ENCODE results near the gene OR51G2. TPM values are rescaled to one million over a fixed set of nuclear protein-coding genes. Genes with fewer than 3 reads are reported as not detected.
"Not testable (repeated sequence)": the region's sequence is repeated elsewhere in the genome, so short reads cannot be mapped to it uniquely, and the experiment has no call there.

Gene OR51G2, protein sequence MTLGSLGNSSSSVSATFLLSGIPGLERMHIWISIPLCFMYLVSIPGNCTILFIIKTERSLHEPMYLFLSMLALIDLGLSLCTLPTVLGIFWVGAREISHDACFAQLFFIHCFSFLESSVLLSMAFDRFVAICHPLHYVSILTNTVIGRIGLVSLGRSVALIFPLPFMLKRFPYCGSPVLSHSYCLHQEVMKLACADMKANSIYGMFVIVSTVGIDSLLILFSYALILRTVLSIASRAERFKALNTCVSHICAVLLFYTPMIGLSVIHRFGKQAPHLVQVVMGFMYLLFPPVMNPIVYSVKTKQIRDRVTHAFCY
- total RNA-seq (not detected), total RNA-seq (0 reads per million in 2 donors)

DNA sequence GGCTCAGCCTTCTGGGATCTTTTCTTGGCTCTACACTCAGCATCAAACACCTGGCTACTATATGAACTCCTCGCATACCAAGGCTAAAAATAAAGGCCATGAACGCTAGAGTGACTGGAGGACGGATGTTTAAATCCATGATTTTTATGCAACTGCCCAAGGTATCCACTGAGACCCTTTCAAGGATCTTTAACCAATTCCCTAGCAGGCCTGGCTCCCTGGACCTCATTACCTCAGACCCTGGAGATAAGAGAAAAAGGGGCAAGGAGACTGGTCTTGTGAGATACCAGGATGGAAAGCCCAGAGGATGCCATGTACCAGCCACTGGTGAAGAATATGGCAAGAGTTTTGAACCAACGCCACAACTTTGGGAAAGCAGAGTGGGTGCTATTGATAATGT lies at the start of gene OR51G2:
Gene OR51G2 (minus strand): TSS at position 101 of the 400 bp plus-strand sequence. CDS start 3,687 bp downstream, outside the sequence.
- DNase-seq (no peak), ATAC-seq (no peak)
- H3K27ac Mint-ChIP-seq, result no peak within 1 kb of the TSS
- H3K27me3 Mint-ChIP-seq, result no peaks in the 10 kb centered on the region
- no peak within 1 kb of the TSS for H3K4me3 Mint-ChIP-seq
- no peaks in the 10 kb centered on the region for H3K4me1 Mint-ChIP-seq
- H3K36me3 Mint-ChIP-seq (ENCODE audit: low read depth), result no peaks in the 10 kb centered on the region
- H3K9me3 ChIP-seq (ENCODE audit: control insufficient read depth, low read length, poor library complexity, severe bottlenecking), result no peaks in the 10 kb centered on the region

DNA sequence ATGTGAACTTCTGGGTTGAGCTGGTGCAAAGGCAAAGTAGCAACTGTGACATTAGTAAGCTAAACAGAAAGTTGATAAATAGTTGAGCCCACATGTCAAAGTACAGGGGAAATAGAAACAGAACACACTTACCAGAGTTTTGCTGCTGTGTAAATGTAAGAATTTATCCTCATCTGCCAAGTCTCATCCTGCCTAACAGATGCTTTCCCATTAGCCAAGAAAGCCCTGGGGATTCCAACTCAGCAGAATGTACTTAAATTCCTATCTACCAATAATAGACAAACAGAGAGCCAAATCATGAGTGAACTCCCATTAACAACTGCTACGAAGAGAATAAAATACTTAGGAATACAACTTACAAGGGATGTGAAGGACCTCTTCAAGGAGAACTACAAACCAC lies 43.7 kb upstream of the OR51G2 start:
- DNase-seq (no peak), ATAC-seq (no peak)
- H3K36me3 Mint-ChIP-seq (ENCODE audit: low read depth), result no peaks in the 10 kb centered on the region
- H3K9me3 ChIP-seq (ENCODE audit: control insufficient read depth, low read length, poor library complexity, severe bottlenecking), result no peaks in the 10 kb centered on the region
- no peak overlapping the region for H3K4me3 Mint-ChIP-seq
- H3K27me3 Mint-ChIP-seq, result no peaks in the 10 kb centered on the region
- H3K27ac Mint-ChIP-seq, result no peak overlapping the region
- H3K4me1 Mint-ChIP-seq, result no peaks in the 10 kb centered on the region

DNA sequence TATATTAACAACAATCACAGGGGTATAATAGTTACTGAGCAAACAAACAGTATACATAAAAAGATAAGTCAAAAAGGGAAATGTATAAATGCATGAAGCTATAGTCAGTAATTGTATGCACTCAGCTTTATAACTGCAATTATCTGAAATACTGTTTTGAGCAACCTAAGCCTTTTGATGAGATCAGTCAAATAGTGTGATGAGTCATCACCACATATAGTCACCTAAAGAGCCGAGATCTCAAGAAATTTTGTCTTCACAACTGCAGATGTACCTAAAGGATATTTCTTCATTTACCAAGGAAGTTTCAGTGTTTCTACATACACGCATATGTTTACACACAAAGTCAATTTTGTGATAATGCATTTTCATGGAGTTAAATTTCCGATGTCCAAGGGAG lies 41.7 kb upstream of the OR51G2 start:
- Mint-ChIP-seq H3K27me3 (no peaks in the 10 kb centered on the region), H3K27ac (no peak overlapping the region), H3K4me3 (no peak overlapping the region), H3K4me1 (no peaks in the 10 kb centered on the region), H3K36me3 (ENCODE audit: low read depth) (no peaks in the 10 kb centered on the region)
- no peak for ATAC-seq
- no peaks in the 10 kb centered on the region for H3K9me3 ChIP-seq (ENCODE audit: control insufficient read depth, low read length, poor library complexity, severe bottlenecking)
- DNase-seq, result no peak

DNA sequence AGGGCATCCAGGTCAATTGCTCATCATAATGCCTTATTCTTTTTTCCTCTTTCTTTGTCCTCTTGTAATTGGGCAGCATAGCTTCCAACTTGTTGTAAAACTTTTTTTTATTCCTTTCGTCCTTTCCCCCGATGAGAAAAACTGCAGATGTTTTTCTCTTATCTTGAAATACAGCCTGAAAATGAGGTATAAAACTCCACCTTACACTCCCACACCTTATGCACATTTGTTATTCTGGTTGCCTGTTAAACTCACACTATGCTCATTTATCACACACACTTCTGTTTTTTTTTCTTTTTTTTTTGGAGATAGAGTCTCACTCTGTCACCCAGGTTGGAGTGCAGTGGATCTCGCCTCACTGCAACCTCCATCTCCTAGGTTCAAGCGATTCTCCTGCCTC lies 38.2 kb upstream of the OR51G2 start:
- Mint-ChIP-seq H3K27ac (no peak overlapping the region), H3K36me3 (ENCODE audit: low read depth) (no peaks in the 10 kb centered on the region), H3K4me3 (no peak overlapping the region), H3K27me3 (no peaks in the 10 kb centered on the region), H3K4me1 (no peaks in the 10 kb centered on the region)
- ATAC-seq (no peak), DNase-seq (no peak)
- H3K9me3 ChIP-seq (ENCODE audit: control insufficient read depth, low read length, poor library complexity, severe bottlenecking), result no peaks in the 10 kb centered on the region

DNA sequence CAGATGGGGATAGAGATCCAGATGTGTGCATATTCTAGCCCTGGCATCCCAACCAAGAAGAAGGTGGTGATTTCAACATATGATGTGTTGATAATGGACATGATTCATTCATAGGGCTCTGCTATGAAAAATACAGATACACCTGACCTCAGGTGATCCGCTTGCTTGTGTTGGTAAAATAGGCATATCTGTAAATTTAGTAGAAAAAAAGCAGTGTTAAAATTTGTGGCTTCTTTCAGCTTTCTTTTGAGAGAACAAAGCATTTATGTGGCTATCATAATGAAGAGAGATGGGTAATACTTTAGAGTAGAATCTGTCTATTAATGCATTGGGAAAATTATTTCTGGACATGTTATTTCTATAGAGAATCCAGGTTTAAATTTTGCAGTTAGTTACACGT lies 36.5 kb upstream of the OR51G2 start, which contains the start of gene OR51A2:
Gene OR51A2 (minus strand): TSS at position 101 of the 400 bp plus-strand sequence. CDS start 0 bp downstream, at position 101.
- DNase-seq; H3K9me3 ChIP-seq (ENCODE audit: control insufficient read depth, low read length, poor library complexity, severe bottlenecking); ATAC-seq; H3K27me3 Mint-ChIP-seq; H3K4me3 Mint-ChIP-seq; H3K36me3 Mint-ChIP-seq (ENCODE audit: low read depth); H3K27ac Mint-ChIP-seq; H3K4me1 Mint-ChIP-seq: not testable (repeated sequence)

DNA sequence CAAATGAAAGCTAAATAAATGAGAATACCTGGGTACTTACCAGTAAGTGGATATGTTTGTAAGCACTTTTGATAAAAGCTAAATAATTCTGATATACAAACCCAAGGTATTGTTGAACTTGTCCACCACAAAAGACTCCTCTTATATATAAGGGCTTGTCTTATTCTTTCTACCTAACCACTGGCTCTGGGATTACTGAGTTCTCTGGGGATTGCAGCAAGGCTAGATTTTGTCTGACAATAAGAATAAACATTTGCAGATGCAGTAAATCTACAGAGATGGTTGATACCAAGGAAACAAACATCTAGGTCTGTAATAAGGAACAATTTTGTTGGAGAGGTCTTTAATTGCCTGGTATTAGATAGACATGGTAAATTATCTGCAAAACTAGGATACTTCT lies 28.4 kb upstream of the OR51G2 start, which contains the start of gene OR51A4:
Gene OR51A4 (minus strand): TSS at position 101 of the 400 bp plus-strand sequence. CDS start 505 bp downstream, outside the sequence.
- ATAC-seq (no peak), DNase-seq (no peak)
- H3K9me3 ChIP-seq (ENCODE audit: control insufficient read depth, low read length, poor library complexity, severe bottlenecking), result no peaks in the 10 kb centered on the region
- Mint-ChIP-seq H3K36me3 (ENCODE audit: low read depth) (no peaks in the 10 kb centered on the region), H3K4me1 (no peaks in the 10 kb centered on the region), H3K4me3 (no peak within 1 kb of the TSS), H3K27me3 (no peaks in the 10 kb centered on the region), H3K27ac (no peak within 1 kb of the TSS)

DNA sequence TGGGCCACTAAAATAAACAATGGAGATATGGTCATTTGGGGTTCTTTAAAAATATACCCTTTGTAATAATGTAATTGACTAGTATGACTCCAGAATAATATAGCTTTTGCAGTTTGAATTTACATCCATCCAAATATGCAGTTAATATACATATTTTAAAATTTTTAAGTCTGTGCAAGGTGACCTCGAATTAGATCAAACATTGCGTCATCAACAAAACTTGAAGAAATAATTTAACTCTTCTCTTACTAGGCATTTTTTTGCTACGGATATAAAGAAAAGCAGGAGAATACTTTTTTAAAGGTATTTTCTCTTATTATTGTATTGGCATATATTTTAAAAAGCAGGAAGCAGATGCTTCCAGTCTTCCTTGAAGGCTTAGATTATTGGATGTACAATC lies 17.6 kb upstream of the OR51G2 start:
- Mint-ChIP-seq H3K4me3 (no peak overlapping the region), H3K27me3 (peaks cover 14% of the 10 kb centered on the region), H3K4me1 (no peaks in the 10 kb centered on the region), H3K36me3 (ENCODE audit: low read depth) (no peaks in the 10 kb centered on the region), H3K27ac (no peak overlapping the region)
- ATAC-seq (no peak), DNase-seq (no peak)
- no peaks in the 10 kb centered on the region for H3K9me3 ChIP-seq (ENCODE audit: control insufficient read depth, low read length, poor library complexity, severe bottlenecking)

DNA sequence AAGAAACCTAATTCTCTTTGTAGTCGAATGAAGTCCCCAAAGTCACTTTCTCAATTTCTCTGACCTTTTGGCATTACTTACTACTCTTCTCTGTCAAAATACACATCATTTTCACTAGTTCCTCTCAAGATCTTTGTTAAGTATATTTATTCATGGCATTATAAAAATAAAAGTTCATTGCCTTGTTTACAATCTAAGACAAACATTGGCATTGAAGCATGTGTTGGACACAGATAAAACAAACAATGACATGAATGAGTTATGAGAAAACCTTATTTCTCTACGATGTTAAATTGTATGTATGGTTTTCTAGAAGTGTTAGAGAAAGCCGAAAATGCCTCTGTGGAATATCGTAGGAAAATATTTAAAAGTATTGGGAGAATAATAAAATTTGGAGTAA lies 13.6 kb upstream of the OR51G2 start:
- Mint-ChIP-seq H3K4me3 (no peak overlapping the region), H3K27ac (no peak overlapping the region), H3K27me3 (peaks cover 7% of the 10 kb centered on the region), H3K4me1 (no peaks in the 10 kb centered on the region), H3K36me3 (ENCODE audit: low read depth) (no peaks in the 10 kb centered on the region)
- ATAC-seq (no peak), DNase-seq (no peak)
- no peaks in the 10 kb centered on the region for H3K9me3 ChIP-seq (ENCODE audit: control insufficient read depth, low read length, poor library complexity, severe bottlenecking)

DNA sequence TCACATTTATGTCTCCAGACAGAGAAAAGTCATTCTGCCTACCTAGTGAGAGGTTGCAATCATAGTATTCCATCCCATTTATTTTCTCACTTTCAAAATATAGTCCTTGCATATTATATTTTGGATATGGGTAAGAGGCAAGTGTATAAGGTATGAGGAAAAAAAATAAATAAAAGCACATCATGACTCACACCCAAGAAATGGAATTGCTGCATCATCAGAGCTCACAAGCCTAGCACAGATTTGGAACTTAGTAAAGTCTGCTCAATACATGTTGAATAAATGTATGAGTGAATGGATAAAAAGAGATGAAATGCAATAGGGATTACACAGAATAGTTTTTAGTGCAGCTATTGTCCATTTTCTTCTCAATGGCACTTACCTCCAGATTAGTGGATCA lies 7.5 kb upstream of the OR51G2 start:
- H3K4me1 Mint-ChIP-seq, result no peaks in the 10 kb centered on the region
- H3K9me3 ChIP-seq (ENCODE audit: control insufficient read depth, low read length, poor library complexity, severe bottlenecking), result no peaks in the 10 kb centered on the region
- no peak overlapping the region for H3K27ac Mint-ChIP-seq
- H3K27me3 Mint-ChIP-seq, result no peaks in the 10 kb centered on the region
- DNase-seq, result no peak
- no peak overlapping the region for H3K4me3 Mint-ChIP-seq
- ATAC-seq, result no peak
- no peaks in the 10 kb centered on the region for H3K36me3 Mint-ChIP-seq (ENCODE audit: low read depth)

DNA sequence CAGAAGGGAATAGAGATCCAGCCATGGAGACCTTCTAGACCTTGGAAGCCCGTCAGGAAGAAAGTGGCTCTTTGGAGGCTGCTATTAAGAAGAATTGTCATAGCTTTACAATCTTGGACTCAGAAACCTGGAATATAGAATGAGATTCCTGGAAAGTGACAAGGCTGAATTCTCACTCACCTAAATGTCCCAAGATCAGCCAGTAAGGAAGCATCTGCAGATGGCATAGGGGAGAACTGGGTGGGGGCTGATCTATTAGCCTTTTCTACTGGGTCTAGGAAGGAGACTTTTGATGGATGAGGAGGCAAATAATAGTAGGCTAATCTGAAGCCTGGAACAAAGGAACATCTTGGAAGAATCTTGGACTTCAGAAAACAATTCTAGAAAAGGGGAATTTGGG lies 5.1 kb upstream of the OR51G2 start, which contains the start of gene OR51G1:
Gene OR51G1 (minus strand): TSS at position 101 of the 400 bp plus-strand sequence. CDS start 0 bp downstream, at position 101.
- Mint-ChIP-seq H3K4me1 (no peaks in the 10 kb centered on the region), H3K4me3 (no peak within 1 kb of the TSS), H3K27ac (no peak within 1 kb of the TSS), H3K27me3 (no peaks in the 10 kb centered on the region), H3K36me3 (ENCODE audit: low read depth) (no peaks in the 10 kb centered on the region)
- H3K9me3 ChIP-seq (ENCODE audit: control insufficient read depth, low read length, poor library complexity, severe bottlenecking), result no peaks in the 10 kb centered on the region
- ATAC-seq, result no peak
- no peak for DNase-seq

DNA sequence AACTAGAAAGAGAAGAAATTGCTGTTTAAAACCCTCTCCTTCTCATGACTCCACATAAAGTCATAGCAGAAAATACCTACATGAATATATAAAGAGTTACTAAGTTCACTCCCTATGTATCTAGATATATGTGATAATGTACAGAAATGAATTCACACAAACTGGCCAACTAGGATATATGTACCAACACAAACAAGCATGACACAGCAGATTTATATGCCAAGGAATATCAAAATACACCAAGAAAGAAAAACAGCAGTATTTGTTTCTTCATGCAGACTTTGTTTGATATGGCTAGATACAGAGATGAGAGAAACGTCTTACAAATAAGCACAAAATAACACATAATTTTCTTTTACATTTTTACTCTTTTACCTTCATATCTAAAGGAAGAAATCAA lies 3.2 kb upstream of the OR51G2 start:
- DNase-seq (no peak), ATAC-seq (no peak)
- H3K4me1 Mint-ChIP-seq, result no peaks in the 10 kb centered on the region
- H3K27ac Mint-ChIP-seq, result no peak overlapping the region
- H3K36me3 Mint-ChIP-seq (ENCODE audit: low read depth), result no peaks in the 10 kb centered on the region
- no peaks in the 10 kb centered on the region for H3K9me3 ChIP-seq (ENCODE audit: control insufficient read depth, low read length, poor library complexity, severe bottlenecking)
- H3K27me3 Mint-ChIP-seq, result no peaks in the 10 kb centered on the region
- H3K4me3 Mint-ChIP-seq, result no peak overlapping the region

DNA sequence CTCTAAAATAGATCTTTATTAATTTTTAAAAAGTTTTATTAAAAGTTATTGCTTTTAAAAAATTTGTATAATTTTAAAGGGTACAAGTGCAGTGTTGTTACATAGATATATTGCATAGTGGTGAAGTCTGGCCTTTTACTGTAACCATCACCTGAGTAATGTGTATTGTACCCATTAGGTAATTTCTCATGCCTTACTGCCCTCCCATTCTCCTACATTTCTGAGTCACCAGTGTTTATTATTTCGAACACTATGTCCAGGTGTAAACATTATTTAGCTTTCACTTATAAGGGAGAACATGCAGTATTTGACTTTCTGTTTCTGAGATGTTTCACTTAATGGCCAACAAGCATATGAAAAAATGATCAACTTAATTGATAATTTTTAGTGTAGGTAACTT lies 2.6 kb upstream of the OR51G2 start:
- ATAC-seq (no peak), DNase-seq (no peak)
- Mint-ChIP-seq H3K4me3 (no peak overlapping the region), H3K36me3 (ENCODE audit: low read depth) (no peaks in the 10 kb centered on the region), H3K27ac (no peak overlapping the region), H3K27me3 (no peaks in the 10 kb centered on the region), H3K4me1 (no peaks in the 10 kb centered on the region)
- H3K9me3 ChIP-seq (ENCODE audit: control insufficient read depth, low read length, poor library complexity, severe bottlenecking), result no peaks in the 10 kb centered on the region

DNA sequence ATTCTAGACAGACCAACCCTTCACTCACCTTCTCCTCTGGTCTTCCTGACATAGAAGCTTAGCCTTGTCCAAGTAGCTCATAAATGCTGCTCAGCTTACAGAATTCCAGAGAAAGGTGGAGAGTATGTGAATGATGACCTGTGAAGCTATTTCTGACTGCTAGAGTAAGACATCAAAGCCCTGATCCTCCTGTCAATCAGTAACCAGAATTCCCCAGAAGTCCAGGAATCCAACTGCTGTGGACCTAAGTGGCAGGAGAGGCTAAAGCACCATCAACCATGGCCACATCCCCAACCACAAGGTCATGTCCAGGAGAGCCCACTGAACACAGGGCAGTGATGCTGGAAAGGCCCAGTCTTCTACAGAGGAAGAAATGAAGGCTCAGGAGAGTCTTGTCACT lies 2.6 kb downstream of the OR51G2 start:
- Mint-ChIP-seq H3K36me3 (ENCODE audit: low read depth) (no peaks in the 10 kb centered on the region), H3K27me3 (peaks cover 7% of the 10 kb centered on the region), H3K4me1 (no peaks in the 10 kb centered on the region), H3K4me3 (no peak overlapping the region), H3K27ac (no peak overlapping the region)
- no peaks in the 10 kb centered on the region for H3K9me3 ChIP-seq (ENCODE audit: control insufficient read depth, low read length, poor library complexity, severe bottlenecking)
- ATAC-seq, result no peak
- no peak for DNase-seq

DNA sequence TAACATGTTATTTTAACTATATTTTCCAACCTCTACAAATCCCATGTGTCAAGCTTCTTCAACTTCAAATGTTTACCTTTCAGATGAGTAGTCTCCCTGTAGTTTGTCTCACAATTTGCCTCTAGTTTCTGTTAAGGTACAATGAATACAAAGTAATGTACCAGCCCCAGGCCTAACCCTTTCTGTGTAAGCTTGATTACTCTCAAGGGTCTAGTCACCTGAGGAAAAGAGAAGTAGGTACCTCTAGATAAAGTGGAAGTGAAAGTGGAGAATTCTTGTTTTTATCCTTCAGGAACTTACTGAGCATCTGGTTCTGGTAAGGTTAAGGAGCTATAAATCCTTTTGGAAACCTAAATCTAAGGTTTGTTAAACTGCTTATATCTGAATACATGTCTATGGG lies 15.7 kb downstream of the OR51G2 start, which contains the start of gene OR51A7:
Gene OR51A7 (plus strand): TSS at position 300 of the 400 bp plus-strand sequence. CDS start 3,587 bp downstream, outside the sequence.
- H3K36me3 Mint-ChIP-seq (ENCODE audit: low read depth), result no peaks in the 10 kb centered on the region
- no peak within 1 kb of the TSS for H3K4me3 Mint-ChIP-seq
- no peak within 1 kb of the TSS for H3K27ac Mint-ChIP-seq
- H3K9me3 ChIP-seq (ENCODE audit: control insufficient read depth, low read length, poor library complexity, severe bottlenecking), result no peaks in the 10 kb centered on the region
- no peak for ATAC-seq
- H3K27me3 Mint-ChIP-seq, result peaks cover 7% of the 10 kb centered on the region
- no peaks in the 10 kb centered on the region for H3K4me1 Mint-ChIP-seq
- DNase-seq, result no peak

Measured in T-helper 17 cell (primary cell).